ENCODE measurements around the gene SLC39A1.

DNA sequence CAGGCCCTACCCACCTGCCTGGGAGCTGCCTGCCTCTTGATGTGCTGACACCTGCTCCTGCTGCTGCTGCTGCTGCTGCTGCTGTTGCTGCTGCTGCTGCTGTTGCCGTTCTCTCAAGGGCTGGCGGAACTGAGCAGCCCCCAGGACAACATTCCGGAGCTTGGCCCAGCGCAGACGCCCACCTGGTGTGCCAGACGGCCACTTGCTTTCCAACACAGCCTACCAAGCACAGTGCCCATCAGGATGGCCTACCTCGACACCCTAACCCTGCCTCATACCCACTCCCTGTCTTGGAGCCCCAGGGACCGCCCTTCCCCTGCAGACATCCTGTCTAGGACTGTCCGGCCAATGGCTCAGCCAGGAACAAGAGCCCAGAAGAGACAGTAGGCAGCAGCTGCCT, 28.6 kb downstream of the SLC39A1 start:
- no peak for TF ChIP-seq EZH2 (IDR thresholded peaks at IDR 0.05)
- TF ChIP-seq POLR2AphosphoS5 (IDR thresholded peaks at IDR 0.05; ENCODE audit: borderline replicate concordance, low read depth, low read length), result no peak

All from SK-N-MC (cell line).